Hepatocyte (in vitro differentiated cells): ENCODE results near the gene A3GALT2.

Source experiments
- CTCF ChIP-seq: fragments of 200-600 bp; sonication (generic); IDR thresholded peaks from 2 replicates; pipeline ENCODE4 v1.5.1; 2016; ENCODE audit warnings: antibody characterized with exemption, mild to moderate bottlenecking; ENCODE audit not compliant: poor library complexity
- EZH2phosphoT487 ChIP-seq: fragments of 200-600 bp; sonication (generic); IDR thresholded peaks from one replicate; pipeline ENCODE4 v1.6.1; 2018; ENCODE audit warnings: antibody characterized with exemption, mild to moderate bottlenecking, low read depth, moderate library complexity; ENCODE audit not compliant: unreplicated experiment, severe bottlenecking

- no peak for TF ChIP-seq EZH2phosphoT487
- TF ChIP-seq CTCF = no peak
These were observed 14.9 kb downstream of the A3GALT2 start for GRCh38 chr1:33305816-33306652.
